GM18951 (cell line): ENCODE measurements around the gene CNIH3.
"Not testable (repeated sequence)": the region's sequence is repeated elsewhere in the genome, so short reads cannot be mapped to it uniquely, and the experiment has no call there.

ENCODE experiments used
- POLR2A ChIP-seq: IDR thresholded peaks from 4 replicates; pipeline ENCODE4 v1.6.1; 2011; ENCODE audit warnings: mild to moderate bottlenecking; ENCODE audit not compliant: insufficient read length, insufficient read depth; ENCODE audit errors: extremely low read depth
- in situ Hi-C: fragments of 300-500 bp; cut with MboI; formaldehyde crosslinking; loops from one replicate; pipeline ENCODE4 v1.12.0; 2022; ENCODE audit warnings: low sequenced_read_pairs, mixed read lengths, inconsistent platforms; ENCODE audit not compliant: unreplicated experiment

Gene CNIH3

DNA sequence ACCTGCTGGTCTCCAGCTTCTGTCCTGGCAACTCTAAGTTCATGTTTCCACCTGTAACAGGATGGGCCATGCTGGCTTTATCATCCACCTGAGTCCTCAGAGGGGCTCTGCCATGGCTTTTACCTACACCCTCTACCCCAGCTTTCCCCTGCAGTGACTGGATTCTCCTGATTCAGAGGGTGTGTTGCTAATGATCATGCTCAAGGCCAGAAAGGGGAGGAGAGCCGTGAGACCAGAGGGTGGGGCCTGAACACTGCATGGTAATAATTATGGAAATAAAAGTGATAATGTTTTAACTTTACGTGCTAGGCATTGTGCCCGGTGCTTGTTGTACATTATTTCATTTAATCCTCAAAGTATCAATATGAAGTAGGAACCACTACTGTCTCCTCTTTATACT, 53.3 kb downstream of the CNIH3 start:
- in situ Hi-C loops, result no loop called here
- TF ChIP-seq POLR2A, result no peak

DNA sequence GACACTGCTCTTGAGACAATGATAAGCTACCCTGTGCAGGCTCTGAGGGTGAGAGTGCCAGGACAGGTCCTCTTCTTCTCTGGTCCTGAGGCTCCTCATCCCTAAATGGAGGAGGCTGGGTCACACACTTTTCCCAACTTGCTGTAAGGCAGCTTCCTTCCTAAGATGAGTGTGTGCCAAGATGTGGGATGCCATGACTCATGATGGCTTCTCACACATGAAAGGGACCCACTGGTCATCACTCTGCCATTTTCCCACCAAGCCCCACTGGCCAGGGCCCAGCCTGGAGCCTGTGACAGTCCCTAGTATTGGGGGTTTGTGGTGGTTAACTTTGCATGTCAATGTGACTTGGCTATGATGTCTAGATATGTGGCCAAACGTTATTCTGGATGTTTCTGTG, 54.4 kb downstream of the CNIH3 start:
- in situ Hi-C loops, result no loop called here
- TF ChIP-seq POLR2A, result no peak

DNA sequence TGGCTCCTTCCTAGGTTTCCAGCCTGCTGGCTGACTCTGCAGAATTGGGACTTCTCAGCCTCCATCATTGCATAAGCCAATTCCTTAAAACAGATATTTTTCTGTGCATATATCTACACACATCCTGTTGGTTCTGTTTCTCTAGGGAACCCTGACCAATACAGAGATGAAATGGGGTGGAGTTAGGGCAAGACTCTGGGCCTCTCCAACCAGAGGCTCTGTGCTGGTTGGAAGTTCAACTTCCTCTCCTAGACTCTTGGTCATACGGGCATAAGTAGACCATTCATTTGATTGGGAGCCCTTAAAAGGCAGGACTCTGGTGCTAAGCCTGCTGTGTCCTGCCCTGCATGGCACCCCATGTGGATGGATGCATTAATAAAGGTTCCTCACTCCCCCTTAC, 55.0 kb downstream of the CNIH3 start:
- no peak for TF ChIP-seq POLR2A
- in situ Hi-C loops, result no loop called here

DNA sequence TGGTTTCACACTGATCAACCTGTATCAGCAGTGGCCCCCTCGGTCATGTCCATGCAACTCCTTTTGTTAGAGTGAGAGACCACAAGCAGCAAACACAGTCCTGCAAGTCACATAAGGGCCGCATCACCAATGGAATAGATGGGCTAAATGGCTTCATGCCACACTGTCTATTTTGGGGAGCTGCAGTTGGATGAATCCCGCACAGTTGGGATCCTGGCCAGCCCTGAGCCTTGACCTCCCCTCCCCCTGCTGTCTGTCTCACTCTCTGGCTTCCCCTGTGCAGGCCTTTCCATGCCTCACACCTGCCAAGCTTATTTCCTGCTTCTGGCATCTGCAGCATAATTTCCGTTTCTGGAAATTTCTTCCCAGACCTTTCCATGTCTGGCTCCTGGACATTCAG, 57.0 kb downstream of the CNIH3 start:
- TF ChIP-seq POLR2A, result no peak
- in situ Hi-C loops, result no loop called here

DNA sequence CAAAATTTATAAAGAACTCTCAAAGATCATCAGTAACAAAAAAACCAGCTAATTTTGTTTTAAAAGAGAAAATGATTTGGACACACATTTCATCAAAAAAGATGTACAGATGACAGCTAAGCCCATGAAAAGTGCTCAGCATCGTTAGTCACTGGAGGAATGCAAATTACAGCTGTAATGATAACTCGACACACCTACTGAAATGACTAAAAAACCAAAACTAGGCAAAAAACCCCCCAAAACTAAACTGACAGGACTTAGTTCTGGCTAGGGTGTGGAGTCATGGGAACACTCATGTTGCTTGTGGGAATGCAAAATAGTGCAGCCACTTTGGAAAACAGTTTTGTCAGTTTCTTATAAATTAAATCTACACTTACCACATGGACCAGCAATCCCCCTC, 59.5 kb downstream of the CNIH3 start:
- in situ Hi-C loops, result no loop called here
- no peak for TF ChIP-seq POLR2A

DNA sequence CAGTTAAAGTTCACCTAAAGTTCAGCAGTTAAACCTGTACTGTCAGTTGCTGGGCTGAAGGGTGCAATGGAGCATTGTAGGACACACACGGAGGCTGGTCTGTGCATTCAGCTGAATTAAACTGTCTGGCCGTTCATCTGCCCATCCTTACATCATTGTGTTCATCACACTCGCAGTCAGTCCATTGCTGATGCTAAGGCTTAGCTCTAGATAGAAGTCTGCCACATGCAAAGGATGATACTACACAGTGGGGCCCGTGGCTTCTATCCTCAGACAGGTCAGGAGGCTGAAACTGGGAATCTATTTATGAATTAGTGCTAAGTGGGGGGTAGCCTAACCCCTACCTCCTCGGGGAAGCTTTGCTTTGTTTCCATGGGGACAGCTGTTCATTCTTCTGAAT, 60.4 kb downstream of the CNIH3 start:
- no peak for TF ChIP-seq POLR2A
- in situ Hi-C loops, result no loop called here

DNA sequence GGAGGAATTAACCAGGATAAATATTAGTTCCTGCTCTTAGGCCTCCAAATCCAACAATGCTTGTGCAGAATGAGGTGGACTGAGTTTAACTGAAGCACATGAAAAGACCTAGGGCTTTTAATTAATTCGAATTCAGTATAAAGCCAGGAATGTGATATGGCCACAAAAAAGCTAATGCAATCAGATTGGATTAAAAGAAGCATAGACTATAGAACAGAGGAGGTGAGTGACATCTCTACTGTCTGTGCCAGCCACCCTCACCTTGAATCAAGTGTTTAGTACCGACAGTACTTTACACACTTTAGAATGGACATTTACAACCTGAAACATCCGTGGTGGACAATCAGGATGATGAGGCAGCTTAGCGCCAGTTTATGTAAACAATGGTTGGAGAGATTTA, 62.1 kb downstream of the CNIH3 start:
- TF ChIP-seq POLR2A, result no peak
- in situ Hi-C loops, result no loop called here

DNA sequence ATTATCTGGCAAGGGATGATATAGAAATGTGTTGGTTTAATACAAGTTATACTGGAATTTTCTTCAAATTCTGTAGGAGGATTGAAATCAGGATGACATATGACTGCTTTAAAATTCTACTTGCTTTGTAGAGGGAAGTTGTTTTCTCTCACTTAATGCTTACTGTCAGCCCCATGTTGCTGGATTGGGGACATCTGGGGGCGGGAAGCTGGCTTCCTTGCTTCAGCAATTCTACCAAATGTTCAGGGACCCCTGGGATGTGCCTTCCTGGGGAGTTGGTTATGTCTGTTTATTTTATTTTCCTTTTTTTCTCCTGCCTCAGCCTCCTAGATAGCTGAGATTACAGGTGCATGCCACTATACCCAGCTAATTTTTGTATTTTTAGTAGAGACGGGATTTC, 63.5 kb downstream of the CNIH3 start:
- TF ChIP-seq POLR2A, result no peak
- in situ Hi-C loops, result no loop called here

DNA sequence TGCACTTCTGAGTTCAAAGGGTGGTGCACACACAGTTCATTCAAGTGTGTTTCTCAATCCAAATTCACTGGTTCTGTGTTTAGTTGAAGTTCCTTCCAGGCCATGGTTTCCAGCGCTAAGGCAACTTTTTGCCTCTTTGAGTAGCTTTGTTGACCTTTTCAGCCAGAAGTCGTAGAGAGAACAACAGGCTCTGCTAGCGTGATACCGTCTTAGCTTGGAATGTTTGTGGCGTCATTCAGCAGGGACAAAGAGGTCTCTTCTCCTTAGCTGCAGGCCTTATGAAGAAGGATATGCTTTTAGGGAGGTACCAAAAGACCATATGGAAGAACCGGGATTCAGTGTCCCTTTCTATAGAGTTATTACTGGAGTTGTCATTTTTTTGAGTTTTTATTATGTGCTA, 65.7 kb downstream of the CNIH3 start:
- in situ Hi-C loops, result no loop called here
- TF ChIP-seq POLR2A, result no peak

DNA sequence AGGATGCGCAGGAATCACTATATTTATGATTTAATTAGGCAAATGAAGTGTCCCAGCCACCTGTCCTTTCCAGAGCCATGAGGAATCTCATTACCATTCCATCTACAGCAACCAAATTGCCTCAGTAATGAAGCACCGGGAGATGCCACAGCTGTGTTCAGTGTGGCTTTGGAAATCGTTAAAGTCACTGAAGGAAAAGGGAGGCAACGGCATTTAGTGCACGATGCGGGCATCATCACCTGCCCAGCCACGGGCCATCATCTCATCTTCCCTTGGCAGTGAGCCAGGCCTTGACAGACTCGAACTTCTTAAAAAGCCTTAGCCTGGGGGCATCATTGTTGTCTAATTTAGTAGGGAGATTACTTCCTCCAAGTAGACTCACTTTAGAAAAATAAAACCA, 67.8 kb downstream of the CNIH3 start:
- no peak for TF ChIP-seq POLR2A
- in situ Hi-C loops, result no loop called here

DNA sequence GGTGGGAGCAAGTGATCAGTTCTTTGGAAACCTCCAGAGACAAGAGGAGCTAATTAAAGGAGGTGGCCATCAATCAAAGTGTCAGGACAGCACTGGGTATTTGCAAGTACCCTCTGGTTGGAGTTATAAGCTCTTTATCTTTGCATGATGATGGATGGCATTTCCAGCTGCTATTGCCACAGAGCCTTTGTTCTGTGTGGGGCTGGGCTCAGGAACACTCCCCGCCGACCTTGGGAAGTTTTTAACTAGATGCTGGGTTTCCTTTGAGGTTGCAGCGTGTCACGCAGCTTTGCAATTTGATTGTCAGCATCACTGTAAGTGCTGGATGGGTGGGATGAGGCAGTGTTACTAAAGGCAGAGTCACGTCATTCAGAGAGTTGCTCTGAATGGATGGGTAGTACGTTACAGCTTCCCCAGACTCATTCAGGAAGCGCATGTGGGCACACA, 68.9 kb downstream of the CNIH3 start:
- TF ChIP-seq POLR2A, result no peak
- in situ Hi-C loops, result no loop called here

DNA sequence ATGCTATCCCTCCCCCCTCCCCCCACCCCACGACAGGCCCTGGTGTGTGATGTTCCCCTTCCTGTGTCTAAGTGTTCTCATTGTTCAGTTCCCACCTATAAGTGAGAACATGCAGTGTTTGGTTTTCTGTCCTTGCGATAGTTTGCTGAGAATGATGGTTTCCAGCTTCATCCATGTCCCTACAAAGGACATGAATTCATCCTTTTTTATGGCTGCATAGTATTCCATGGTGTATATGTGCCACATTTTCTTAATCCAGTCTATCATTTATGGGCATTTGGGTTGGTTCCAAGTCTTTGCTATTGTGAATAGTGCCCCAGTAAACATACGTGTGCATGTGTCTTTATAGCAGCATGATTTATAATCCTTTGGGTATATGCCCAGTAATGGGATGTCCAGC, 70.0 kb downstream of the CNIH3 start:
- in situ Hi-C loops, result not testable (repeated sequence)

DNA sequence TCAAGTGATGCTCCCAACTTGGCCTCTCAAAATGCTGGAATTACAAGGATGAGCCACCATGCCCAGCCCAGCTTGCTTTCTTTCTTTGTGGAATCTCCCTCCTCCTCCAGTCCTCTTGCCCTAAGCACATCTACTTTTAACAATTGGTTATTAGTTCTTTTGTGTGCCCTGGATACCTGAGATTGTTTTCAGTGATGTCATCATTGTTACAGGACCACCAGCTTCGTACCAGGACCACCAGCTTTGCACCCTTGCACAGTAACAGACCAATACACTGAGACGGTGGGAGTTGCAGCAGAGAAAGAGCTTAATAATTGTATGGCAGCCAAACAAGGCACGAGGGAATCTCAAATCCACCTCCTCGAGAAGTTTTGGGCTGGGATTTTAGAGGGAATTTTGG, 71.3 kb downstream of the CNIH3 start:
- in situ Hi-C loops, result no loop called here
- TF ChIP-seq POLR2A, result no peak

DNA sequence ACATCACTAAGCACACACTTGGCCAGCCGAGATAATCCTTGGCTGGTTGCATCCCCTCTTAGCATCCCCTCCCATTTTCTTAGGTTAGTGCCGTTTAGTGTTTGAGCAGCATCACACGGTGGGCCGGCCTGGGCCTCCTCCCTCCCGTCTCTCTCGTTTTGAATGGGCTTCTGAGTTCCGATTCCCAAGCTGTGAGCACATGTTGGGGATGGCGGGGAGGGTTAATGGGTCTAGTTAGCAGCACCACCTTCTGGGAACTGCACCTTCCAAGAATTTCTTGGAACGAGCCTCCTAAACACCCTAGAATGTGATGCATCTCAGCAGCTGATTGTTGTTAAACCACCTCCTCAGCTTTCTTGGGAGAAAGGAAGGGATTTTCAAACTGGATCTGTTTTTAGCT, 73.3 kb downstream of the CNIH3 start:
- in situ Hi-C loops, result no loop called here

DNA sequence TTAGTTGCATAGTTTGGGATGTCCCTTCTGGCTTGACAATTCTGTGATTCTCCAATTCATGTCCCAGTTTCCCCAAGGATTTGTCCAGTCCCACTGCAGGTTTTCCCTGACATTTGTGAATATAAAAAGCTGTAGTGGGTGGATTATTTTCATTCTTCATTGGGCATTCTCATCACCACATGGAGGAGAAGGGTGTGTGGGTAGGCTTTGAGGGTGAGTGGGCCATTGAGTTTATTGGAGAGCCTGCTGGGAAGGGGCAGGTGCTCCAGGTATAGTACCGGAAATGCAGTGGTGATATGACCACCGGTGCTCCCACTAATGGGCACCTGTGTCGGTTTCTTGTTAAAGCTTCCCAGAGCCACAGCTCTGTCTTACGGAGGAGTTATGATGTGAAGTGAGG, 74.5 kb downstream of the CNIH3 start:
- in situ Hi-C loops, result no loop called here
- TF ChIP-seq POLR2A, result no peak

More for the DNA sequence above, 73.3 kb downstream of the CNIH3 start:
- TF ChIP-seq POLR2A, result no peak
